Left ventricle myocardium superior (tissue), 1 donor: Measurements from ENCODE around the gene CHIC1. TPM values are rescaled to one million over a fixed set of nuclear protein-coding genes. Genes with fewer than 3 reads are reported as not detected.
"Not testable (repeated sequence)": the region's sequence is repeated elsewhere in the genome, so short reads cannot be mapped to it uniquely, and the experiment has no call there.

Source experiments
- ATAC-seq: fragments of 200-7000 bp; cut with Tn5 transposase; one replicate; pipeline ENCODE4 v1.9.1; 2020; ENCODE audit warnings: mild to moderate bottlenecking, moderate library complexity
- DNase-seq: peaks from one replicate; pipeline ENCODE4 v3.0.0-alpha.2; 2020
- intact Hi-C: fragments of 100-400 bp; cut with micrococcal nuclease; formaldehyde crosslinking; loops from one replicate; pipeline ENCODE4 v1.11.0; 2022
- long read RNA-seq: library from polyadenylated mRNA; unstranded; transcript quantifications from one replicate; pipeline ENCODE4 v2.0.0, GENCODE V29; 2021
- total RNA-seq: library from RNA; stranded (reverse); fragmentation: NEBNext Ultra II Directional; extraction: Animal tissue kit (Norgen Biotek cat#: 25700); gene quantifications from one replicate; pipeline ENCODE4 v1.2.1, GENCODE V29; 2021
- donor health status: DM: no; HTN: yes; CAD: no; lungs with severe emphysema.

CHIC1 gene
- total RNA-seq = 11.4 TPM
- long read RNA-seq, full-length matches to known transcripts = 3 of 8 reads
- long read RNA-seq, partial matches to known transcripts = 0 of 8 reads
- long read RNA-seq, other reads (novel, unspliced or antisense) = 5 of 8 reads

DNA sequence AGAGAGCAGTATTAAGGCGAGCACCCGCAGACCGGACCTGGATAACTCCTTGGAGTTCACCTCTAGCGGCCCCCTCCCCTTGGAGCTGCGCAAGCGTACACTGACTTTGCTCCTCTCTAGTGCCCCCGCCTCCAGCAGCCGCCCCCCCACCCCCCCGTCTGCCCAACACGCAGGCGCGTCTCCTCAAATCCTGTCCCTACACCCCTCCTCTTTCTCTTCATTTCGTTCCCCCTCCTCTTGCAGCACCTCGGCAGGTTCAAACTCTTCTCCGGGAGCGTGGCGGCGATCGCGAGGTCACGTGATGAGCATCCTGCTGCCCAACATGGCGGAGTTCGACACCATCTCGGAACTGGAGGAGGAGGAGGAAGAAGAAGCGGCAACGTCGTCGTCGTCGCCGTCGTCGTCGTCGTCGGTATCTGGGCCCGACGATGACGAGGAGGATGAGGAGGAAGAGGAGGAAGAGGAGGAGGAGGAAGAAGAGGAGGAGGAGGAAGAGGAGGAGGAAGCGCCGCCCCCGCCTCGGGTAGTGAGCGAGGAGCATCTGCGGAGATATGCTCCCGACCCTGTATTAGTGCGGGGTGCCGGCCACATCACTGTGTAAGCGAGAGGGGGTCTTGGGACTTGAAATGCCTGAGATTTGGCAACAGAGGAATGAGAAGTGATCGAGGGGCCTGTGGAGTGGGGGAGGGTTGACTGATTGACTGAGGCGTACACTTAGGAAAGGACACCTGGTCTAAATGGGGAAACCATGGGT is at the start of gene CHIC1:
Gene CHIC1, plus strand, starts transcription at position 214 of the 754 bp plus-strand sequence. Its CDS starts 88 bp downstream, at position 302.
- peak; percentile 91 for ATAC-seq
- intact Hi-C loops = no loop called here
- DNase-seq = peak; percentile 71

DNA sequence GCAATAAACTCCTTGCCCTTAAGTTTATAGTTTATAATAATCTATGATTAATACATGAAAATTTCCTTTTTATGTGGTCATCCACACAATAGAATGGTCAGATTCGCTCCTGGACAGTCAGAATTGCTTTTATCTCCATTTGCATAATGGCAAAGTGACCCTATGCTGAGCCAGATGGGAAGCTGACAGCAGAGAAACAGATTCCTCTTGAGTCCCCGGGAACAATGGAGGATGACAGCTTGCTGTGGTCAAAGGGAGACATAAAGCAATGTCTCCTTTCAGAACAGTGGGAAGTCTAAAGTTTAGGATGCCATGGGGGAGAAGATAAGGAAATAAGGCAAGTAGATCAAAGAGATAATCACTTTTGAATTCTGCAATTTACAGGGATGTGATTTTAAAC is 40.2 kb upstream of the CHIC1 start:
- intact Hi-C loops = not testable (repeated sequence)

DNA sequence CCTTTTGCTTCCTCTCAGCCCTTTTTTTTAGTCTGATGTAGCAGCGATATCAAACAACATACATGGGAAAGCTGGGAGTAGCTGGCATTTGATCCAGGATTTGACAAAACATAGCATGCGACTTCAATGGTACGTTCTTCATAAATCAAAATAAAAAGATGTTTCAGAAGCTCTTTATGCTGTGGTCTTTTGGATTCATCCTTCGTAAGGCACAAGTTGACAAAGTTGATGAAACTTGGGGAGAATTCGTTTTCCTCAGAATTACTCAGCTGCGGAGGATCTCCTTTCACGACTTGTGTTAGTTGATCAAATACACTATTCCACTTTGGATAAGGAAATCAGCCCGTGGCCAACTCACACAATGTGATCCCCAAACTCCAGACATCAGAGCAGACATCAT is 38.1 kb upstream of the CHIC1 start:
- intact Hi-C loops = no loop called here
- ATAC-seq (no peak), DNase-seq (no peak)

More for the DNA sequence above, 40.2 kb upstream of the CHIC1 start:
- not testable (repeated sequence) for ATAC-seq, DNase-seq

DNA sequence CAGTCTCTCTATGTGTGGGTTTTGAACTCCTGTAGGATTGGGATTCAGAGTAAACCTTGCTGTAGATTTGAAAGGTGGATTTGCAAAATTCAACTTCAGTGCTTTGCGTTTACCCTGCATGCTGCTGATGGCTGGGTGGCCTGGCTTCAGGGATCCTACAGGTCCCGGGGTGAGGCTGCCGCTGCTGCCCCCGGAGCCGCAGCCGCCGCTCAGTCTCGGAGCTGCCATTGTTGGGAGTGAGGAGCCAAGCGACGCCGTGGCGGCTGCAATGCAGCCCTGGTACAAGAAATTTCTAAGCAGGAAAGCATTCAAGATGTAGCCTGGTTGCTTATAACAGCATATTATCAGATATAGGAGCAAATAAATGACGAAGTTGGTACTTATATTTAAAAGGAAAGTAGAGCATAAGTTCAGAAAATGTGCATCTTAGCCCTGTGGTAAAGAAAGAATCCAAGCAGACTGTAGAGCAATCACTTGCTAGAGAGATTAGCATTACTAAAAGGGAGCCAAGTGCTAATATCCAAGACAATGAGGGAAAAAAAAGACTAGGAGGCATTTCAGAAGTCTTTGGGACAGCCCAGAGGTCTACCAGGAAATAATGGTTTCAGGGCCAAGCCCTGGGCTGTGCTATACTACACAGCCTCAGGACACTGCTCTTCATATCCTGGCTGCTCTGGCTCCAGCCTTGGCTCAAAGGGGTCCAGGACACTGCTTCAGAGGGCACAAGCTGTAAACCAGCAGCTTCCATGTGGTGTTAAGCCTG is 36.9 kb upstream of the CHIC1 start:
- ATAC-seq (no peak), DNase-seq (no peak)
- intact Hi-C loops = no loop called here

DNA sequence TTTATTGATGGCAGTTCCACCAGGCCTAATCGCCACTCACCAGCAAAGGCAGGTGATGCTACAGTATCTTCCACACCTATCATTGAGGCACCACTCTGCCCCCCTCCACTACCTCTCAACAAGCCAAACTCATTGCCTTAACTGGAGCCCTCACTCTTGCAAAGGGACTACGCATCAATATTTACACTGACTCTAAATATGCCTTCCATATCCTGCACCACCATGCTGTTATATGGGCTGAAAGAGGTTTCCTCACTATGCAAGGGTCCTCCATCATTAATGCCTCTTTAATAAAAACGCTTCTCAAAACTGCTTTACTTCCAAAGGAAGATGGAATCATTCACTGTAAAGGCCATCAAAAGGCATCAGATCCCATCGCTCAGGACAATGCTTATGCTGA is 31.3 kb upstream of the CHIC1 start:
- ATAC-seq, DNase-seq, intact Hi-C loops: not testable (repeated sequence)

DNA sequence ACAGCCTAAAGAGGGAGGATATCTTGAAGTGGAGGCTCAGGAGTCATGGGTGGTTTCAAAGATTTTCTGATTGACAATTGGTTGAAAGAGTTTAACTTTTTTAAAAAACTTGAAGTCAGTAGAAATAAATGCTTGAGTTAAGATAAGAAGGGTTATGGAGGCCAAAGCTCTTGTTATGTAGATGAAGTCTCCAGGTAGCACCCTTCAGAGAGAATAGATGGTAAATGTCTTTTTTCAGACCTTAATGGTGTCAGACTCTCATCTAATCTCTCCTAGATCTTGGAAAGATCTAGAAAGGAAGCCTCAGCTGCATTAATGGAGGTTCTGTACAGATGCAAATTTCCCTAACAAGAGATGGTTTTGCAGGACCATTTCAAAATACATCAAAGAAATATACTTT is 6.8 kb upstream of the CHIC1 start:
- intact Hi-C loops = no loop called here
- DNase-seq (no peak), ATAC-seq (no peak)

DNA sequence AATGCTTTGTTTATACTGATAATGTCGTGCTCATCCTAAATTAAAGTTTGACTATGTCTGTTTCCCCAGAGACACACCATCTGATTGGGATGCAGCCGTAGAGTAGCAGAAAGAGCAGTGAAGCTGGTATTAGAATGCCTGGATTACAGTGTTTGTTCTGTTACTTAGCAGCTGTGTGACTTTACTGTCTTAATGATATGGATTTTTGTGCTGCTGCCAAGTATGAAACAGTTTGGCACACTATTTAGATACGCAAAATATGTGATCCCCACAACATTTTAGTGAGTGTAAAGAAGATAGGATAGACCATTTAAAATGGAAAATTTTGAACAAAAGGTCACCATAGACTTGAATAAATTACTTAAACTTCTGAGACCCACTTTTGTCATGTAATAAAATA is 1.2 kb upstream of the CHIC1 start:
- intact Hi-C loops = no loop called here
- DNase-seq = no peak
- ATAC-seq = no peak

DNA sequence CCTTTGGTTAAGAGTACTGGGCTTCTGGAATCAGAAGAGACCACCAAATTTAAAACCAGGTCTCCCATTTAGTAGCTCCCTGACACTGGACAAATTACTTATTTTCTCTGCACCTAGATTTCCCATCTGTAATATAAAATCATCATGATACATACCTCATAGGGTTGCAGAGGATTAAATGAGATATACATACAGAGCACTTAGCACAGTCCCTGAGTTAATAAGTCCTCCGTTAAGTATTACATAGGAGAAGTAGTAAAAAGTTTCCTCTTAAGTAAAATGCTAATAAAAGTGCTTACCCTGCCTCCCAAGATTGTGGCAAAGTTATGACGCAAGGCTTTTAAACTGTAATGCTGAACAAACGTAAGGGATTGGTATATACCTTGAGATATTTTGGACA is 539 bp upstream of the CHIC1 start:
- ATAC-seq = peak; percentile 52
- intact Hi-C loops = no loop called here
- DNase-seq = no peak

DNA sequence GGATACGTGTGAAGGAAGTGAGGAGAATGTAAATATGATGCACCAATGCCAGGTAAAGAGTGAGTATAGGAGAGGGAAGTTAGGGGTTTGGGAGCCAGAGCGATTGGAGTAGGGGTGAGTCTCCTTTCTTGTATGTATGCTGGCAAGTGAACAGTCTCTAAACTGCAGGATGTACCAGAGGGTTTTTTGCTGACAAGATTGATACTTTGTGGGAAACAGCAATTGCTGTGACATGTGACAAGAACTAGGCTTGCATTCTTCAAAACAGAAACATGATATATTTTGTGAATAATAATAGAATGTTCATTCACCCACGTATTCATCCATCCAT is 706 bp downstream of the CHIC1 start:
- ATAC-seq (peak; percentile 43), DNase-seq (no peak)
- intact Hi-C loops = no loop called here

DNA sequence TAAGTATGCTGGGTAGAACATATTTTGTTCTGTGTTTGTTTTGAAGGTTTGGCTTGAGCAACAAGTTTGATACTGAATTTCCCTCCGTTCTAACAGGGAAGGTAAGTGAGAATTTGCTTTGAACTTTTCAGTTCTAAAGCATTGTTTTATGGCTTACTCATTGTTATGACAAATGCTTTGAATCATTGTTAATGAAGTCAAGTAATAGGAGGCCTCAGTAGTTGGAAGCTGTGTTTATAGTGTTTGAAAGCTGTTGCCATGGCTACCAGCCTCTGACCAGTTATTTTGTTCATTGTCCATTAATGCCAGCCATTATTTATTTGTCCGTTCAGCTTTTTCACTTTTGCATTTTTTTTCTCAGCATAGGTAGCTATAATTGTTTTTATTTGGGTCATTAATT is 14.4 kb downstream of the CHIC1 start:
- intact Hi-C loops = no loop called here
- DNase-seq (no peak), ATAC-seq (no peak)

DNA sequence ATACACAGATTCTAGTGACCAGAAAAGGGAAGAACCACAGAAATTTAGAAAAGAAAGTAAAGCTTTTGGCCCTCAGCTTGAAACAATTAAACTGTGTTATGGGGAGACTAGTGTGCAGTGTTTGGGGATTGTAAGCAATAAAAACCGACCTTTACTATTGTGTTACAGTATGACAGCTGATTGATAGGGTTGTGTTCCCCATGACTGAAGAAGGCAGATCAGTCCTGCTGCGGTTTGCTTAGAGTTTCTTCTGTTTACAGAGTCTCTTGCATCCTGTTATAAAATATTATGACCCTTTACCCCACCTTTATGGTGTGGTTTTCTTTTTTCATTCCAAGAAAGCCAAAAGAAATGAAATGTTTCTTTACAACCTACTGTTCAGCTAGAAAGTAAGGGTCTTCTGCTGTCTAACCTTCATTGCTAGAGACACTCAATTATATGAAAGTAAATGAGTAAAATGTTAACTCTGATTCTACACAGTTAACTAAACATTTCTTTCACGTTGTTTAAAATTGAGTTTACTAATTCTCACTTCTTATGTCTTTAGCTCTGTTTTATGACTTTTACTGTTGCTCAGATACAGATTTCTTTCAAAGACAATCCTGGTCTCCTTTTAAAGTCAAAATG is 18.1 kb downstream of the CHIC1 start:
- intact Hi-C loops = no loop called here
- no peak for DNase-seq
- no peak for ATAC-seq

DNA sequence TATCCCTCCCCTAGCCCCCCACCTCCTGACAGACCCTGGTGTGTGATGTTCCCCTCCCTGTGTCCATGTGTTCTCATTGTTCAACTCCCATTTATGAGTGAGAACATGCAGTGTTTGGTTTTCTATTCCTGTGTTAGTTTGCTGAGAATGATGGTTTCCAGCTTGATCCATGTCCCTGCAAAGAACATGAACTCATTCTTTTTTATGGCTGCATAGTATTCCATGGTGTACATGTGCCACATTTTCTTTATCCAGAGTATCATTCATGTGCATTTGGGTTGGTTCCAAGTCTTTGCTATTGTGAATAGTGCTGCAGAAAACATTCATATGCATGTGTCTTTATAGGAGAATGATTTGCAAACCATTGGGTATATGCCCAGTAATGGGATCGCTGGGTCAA is 34.8 kb downstream of the CHIC1 start:
- intact Hi-C loops, ATAC-seq, DNase-seq: not testable (repeated sequence)

DNA sequence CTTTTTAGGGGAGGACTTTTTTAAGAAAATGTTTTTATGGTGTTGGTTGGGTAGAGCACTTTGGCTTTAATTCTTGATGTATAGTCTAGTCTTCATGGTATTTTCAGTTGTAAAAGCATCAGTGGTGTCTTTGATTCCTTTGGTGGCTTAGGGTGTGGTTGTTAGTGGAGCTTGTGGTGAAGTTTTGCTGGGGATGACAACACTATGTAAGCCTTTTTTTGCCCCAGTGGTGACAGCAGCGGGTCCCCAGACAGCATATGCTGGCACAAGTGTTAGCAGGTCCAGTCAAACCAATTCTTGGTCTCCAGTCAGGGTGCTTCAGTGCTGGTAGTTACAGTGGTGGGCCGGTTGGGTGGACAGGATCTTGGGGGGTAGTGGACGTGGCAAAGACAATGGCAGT is 52.0 kb downstream of the CHIC1 start:
- intact Hi-C loops = no loop called here
- ATAC-seq (no peak), DNase-seq (no peak)

DNA sequence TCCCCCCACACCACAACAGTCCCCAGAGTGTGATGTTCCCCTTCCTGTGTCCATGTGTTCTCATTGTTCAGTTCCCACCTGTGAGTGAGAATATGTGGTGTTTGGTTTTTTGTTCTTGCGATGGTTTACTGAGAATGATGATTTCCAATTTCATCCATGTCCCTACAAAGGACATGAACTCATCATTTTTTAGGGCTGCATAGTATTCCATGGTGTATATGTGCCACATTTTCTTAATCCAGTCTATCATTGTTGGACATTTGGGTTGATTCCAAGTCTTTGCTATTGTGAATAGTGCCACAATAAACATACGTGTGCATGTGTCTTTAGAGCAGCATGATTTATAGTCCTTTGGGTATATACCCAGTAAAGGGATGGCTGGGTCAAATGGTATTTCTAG is 78.7 kb downstream of the CHIC1 start:
- DNase-seq, intact Hi-C loops: not testable (repeated sequence)

DNA sequence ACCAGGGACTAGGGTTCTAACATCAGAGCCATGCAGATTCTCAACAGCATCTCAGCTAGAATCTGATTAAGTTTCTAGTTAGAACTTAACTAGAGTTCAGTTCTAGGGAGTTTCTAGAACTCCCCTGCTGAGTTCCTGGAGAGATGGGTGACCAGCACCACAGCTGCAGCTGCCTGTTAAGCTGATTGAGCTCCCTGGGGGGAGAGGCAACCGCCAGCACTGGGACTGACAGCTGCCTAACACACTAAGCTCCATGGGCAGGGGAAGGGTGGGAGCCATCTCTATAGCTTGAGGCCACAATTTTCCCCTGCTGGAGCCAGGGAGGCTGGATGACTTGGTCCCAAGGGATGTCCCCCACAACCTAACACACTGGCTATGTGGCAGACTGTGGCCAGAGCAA is 84.2 kb downstream of the CHIC1 start:
- intact Hi-C loops = no loop called here
- ATAC-seq = no peak
- DNase-seq = no peak

More for the DNA sequence above, 78.7 kb downstream of the CHIC1 start:
- ATAC-seq = not testable (repeated sequence)

DNA sequence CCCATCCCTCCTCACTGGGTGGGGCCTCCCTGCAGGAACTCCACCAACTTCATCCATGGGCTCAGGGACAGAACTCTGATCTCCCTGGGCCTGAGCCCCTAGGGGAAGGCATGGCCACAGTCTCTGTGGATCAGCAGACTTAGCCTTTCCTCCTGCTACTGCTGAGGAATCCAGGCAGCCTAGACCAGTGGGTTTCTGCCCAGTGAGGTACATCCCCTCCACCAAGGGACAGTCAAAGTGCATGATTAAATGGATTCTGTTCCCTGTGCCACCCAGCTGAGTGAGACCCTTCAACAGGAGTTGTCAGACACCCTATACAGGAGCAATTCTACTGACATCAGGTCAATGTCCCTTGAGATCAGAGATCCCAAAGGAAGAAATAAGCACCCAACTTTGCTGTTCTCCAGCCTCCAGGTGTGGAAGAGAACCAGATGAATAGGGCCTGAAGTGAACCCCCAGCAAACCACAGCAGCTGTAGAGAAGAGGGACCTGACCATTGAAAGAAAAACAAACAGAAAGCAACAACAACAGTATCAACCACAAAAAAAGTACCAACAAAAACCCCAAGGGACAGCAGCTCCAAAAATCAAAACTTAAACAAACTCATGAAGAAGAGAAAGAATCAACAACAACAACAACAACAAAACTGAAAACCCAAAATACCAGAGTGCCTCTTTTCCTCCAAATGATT is 84.8 kb downstream of the CHIC1 start:
- intact Hi-C loops = no loop called here
- no peak for ATAC-seq
- DNase-seq = no peak

DNA sequence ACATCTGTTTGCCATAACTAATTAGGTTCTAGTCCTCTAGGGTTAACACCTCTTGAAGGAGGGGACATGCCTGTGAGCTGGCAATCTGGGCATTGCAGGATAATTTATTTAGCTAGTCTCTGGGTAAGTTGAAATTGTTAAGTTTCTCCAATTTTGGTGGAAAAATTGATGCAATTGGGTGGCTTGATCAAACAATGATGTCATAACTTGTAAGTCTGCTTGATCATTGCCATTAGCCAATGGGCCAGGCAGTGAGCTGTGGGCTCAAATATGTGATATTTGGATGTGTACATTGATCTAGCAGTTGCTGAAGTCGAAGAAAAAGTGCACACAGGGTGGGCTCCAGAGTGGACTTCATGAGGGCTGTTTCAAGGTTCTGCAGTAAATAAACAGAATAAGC is 98.3 kb downstream of the CHIC1 start:
- ATAC-seq, DNase-seq, intact Hi-C loops: not testable (repeated sequence)

DNA sequence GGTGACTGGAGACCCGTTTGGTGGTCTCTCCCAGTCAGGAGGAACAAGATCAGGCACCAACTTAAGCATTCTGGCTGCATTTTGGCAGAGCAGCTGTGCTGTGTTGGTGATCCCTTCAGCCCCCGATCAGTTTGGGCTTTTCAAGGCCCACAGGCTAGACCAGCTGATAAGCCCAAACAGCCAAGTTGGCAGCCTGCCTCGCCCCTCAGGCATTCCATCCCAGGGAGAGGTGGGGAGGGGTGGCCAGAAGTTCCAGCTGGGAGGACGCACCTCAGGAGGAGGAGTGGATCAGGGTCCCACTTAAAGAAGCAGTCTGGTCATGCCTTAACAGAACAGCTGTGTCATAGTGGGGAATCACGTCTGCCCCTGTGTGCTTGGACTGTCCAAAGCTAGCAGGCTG is 105.8 kb downstream of the CHIC1 start:
- DNase-seq (peak; percentile 55), ATAC-seq (peak; percentile 74)
- intact Hi-C loops = no loop called here

DNA sequence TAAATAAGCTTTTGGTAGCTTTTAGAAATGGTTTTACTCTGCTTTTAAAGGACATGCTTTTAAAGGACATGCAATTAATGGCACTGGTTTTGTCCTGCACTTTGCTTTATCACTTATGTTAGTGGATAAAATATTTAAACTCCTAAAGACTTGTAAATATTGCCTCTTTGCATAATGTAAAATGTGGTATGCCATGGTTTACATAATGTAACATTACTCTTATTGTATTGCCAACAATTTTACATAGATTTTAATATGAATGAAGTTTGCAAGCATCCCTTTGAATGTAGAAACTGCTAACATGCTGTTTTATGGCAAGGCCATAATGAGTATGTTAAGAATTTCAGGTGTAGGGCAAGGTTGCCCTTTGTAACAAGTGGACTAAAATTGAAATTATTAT is 118.4 kb downstream of the CHIC1 start:
- intact Hi-C loops = no loop called here
- ATAC-seq (no peak), DNase-seq (no peak)
